ENCODE results near the gene COG5. TPM values are rescaled to one million over a fixed set of nuclear protein-coding genes. Genes with fewer than 3 reads are reported as not detected.

The COG5 gene
- total and polyA plus RNA-seq, 2 experiments from 2014 or later = 15.4 to 36.5 TPM

- no peak overlapping the region for H3K4me3 ChIP-seq
- no peak overlapping the region for H3K27ac ChIP-seq (ENCODE audit: low read depth)
- H3K27me3 Mint-ChIP-seq (ENCODE audit: insufficient read depth, low read depth, poor library complexity) = no peaks in the 10 kb centered on the region
- H3K4me1 ChIP-seq (ENCODE audit: insufficient read depth) = peaks cover 12% of the 10 kb centered on the region; the same call in 1 of the 2 replicates
- H3F3A ChIP-seq (replicated peaks; ENCODE audit: low read depth) = no peaks in the 10 kb centered on the region
- TF ChIP-seq CREB1 (CRISPR knock-in tag; IDR thresholded peaks at IDR 0.05; ENCODE audit: low read depth) (no peak), NANOG (IDR thresholded peaks at IDR 0.05; ENCODE audit: borderline replicate concordance) (no peak), CTCF (conservative IDR thresholded peaks at IDR 0.05; ENCODE audit: low read depth in 2 of 2) (no peak), JUNB (IDR thresholded peaks at IDR 0.05; ENCODE audit: unreplicated experiment) (no peak), ZNF462 (CRISPR knock-in tag; IDR thresholded peaks at IDR 0.05) (no peak), ZNF114 (CRISPR knock-in tag; IDR thresholded peaks at IDR 0.05) (no peak), EZH2 (IDR thresholded peaks at IDR 0.05; ENCODE audit: low read depth, unreplicated experiment) (no peak), ZNF331 (CRISPR knock-in tag; IDR thresholded peaks at IDR 0.05; ENCODE audit: low read depth) (no peak), REST (IDR thresholded peaks at IDR 0.05; ENCODE audit: unreplicated experiment) (no peak), ETS1 (IDR thresholded peaks at IDR 0.05) (no peak), POLR2AphosphoS5 (IDR thresholded peaks at IDR 0.05; ENCODE audit: low read depth) (no peak), STAT1 (IDR thresholded peaks at IDR 0.05; ENCODE audit: unreplicated experiment) (no peak), EZH2phosphoT487 (IDR thresholded peaks at IDR 0.05; ENCODE audit: unreplicated experiment) (no peak)
- no peaks in the 10 kb centered on the region for H3K9me3 Mint-ChIP-seq
- no peak overlapping the region for H3K4me3 Mint-ChIP-seq
- no peak for DNase-seq (ENCODE audit: low spot score)
- H3K79me2 ChIP-seq (replicated peaks; ENCODE audit: insufficient read depth) = no peaks in the 10 kb centered on the region
- H3K27me3 ChIP-seq (ENCODE audit: insufficient read depth) = no peaks in the 10 kb centered on the region
- H3K36me3 ChIP-seq (ENCODE audit: insufficient read depth) = no peaks in the 10 kb centered on the region
- ATAC-seq = no peak
- H3K36me3 Mint-ChIP-seq (ENCODE audit: low read depth) = no peaks in the 10 kb centered on the region; the same call in 2 of the 3 replicates
- no peaks in the 10 kb centered on the region for H4K20me1 ChIP-seq (replicated peaks; ENCODE audit: insufficient read depth)
- H2AFZ ChIP-seq = no peak overlapping the region
- no peaks in the 10 kb centered on the region for H3K9me2 ChIP-seq (ENCODE audit: insufficient read depth)
- peaks cover 29% of the 10 kb centered on the region for H3K4me1 Mint-ChIP-seq
- H3K4me2 ChIP-seq = peak overlapping the region; percentile 30
- 0 out of 2 replicates have a peak overlapping the region, but pooled peaks have one; percentile 28 for H3K27ac Mint-ChIP-seq
These were observed 329.7 kb downstream of the COG5 start for GRCh38 chr7:107233981-107234380.
